ENCODE measurements around the gene NLRC3. TPM values are rescaled to one million over a fixed set of nuclear protein-coding genes. Genes with fewer than 3 reads are reported as not detected.

NLRC3 gene
- total RNA-seq, 1 donor from 2014 or later, result 0.34 TPM

- TF ChIP-seq, protein P1, sequence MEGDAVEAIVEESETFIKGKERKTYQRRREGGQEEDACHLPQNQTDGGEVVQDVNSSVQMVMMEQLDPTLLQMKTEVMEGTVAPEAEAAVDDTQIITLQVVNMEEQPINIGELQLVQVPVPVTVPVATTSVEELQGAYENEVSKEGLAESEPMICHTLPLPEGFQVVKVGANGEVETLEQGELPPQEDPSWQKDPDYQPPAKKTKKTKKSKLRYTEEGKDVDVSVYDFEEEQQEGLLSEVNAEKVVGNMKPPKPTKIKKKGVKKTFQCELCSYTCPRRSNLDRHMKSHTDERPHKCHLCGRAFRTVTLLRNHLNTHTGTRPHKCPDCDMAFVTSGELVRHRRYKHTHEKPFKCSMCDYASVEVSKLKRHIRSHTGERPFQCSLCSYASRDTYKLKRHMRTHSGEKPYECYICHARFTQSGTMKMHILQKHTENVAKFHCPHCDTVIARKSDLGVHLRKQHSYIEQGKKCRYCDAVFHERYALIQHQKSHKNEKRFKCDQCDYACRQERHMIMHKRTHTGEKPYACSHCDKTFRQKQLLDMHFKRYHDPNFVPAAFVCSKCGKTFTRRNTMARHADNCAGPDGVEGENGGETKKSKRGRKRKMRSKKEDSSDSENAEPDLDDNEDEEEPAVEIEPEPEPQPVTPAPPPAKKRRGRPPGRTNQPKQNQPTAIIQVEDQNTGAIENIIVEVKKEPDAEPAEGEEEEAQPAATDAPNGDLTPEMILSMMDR (conservative IDR thresholded peaks at IDR 0.05), result no peak
These were observed 34.4 kb downstream of the NLRC3 start for GRCh38 chr16:3542601-3543373.

DNA sequence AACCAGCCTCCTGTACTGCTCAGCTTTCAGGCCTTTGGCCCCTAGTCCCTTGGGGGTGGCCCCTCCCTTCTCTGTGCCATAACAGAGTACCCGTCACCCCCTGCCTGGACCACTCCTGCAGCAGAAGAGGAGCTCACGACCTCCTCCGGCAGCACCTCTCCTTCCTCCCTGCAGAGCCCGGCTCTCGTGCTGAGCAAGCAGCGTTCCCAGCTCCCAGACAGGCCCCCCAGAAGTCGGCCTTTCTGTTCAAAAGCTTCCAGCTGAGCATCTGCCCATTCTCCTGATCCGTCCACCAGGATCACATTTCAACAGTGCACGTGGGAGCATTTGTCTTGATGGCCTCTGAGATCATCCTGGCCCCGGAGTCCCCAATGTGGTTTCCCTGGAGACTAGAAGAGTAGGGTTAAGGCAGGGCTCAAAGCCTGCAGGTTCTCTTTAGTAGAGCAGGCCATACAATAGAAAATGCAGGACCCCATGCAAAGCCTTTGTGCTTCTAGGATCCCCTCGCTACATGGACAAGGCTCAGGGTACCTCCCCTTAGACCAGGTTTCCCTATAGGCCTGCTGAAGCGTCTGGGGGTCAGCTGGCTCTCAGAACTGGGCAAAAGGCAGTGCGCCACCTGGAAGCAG is 35.6 kb downstream of the NLRC3 start:
- no peak for DNase-seq (ENCODE audit: extremely low spot score, unreplicated experiment)
- Mint-ChIP-seq H3K36me3 (peaks cover 3% of the 10 kb centered on the region), H3K4me3 (no peak overlapping the region), H3K27me3 (no peaks in the 10 kb centered on the region), H3K27ac (no peak overlapping the region), H3K9me3 (no peaks in the 10 kb centered on the region), H3K4me1 (ENCODE audit: unreplicated experiment) (no peaks in the 10 kb centered on the region)
- TF ChIP-seq, protein P1 (conservative IDR thresholded peaks at IDR 0.05), result no peak

More at GRCh38 chr16:3542601-3543373, 34.4 kb downstream of the NLRC3 start:
- Mint-ChIP-seq H3K27ac (no peak overlapping the region), H3K27me3 (no peaks in the 10 kb centered on the region), H3K9me3 (no peaks in the 10 kb centered on the region), H3K4me1 (ENCODE audit: unreplicated experiment) (no peaks in the 10 kb centered on the region), H3K36me3 (peaks cover 3% of the 10 kb centered on the region), H3K4me3 (no peak overlapping the region)
- no peak for DNase-seq (ENCODE audit: extremely low spot score, unreplicated experiment)

- Mint-ChIP-seq H3K4me3 (no peak overlapping the region), H3K4me1 (ENCODE audit: unreplicated experiment) (no peaks in the 10 kb centered on the region), H3K27ac (no peak overlapping the region), H3K36me3 (peaks cover 22% of the 10 kb centered on the region), H3K9me3 (no peaks in the 10 kb centered on the region), H3K27me3 (no peaks in the 10 kb centered on the region)
- TF ChIP-seq, protein P1 (conservative IDR thresholded peaks at IDR 0.05), result no peak
- DNase-seq (ENCODE audit: extremely low spot score, unreplicated experiment), result no peak
These were observed 39.0 kb downstream of the NLRC3 start for GRCh38 chr16:3538222-3538621.

DNA sequence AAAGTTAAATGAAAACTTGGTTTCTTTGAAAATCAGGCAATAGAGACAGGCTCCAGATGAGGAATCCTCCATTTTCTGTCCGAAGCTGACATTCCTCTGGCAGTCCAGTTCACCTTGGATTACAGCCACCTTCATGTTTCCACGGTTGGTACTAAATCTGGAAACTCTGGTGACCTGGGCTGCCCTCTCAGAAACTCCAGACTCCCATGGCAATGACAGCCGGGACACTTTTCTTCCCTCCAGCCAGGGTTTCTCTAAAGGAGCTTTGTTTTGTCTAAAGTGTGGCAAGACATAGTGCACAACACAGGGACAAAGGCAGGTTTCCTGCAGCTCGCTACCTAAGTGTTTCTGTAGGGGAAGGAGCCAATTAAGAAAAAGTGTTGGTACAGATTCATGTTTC is 40.4 kb downstream of the NLRC3 start:
- Mint-ChIP-seq H3K27ac (no peak overlapping the region), H3K9me3 (no peaks in the 10 kb centered on the region), H3K36me3 (peaks cover 22% of the 10 kb centered on the region), H3K27me3 (no peaks in the 10 kb centered on the region), H3K4me3 (no peak overlapping the region), H3K4me1 (ENCODE audit: unreplicated experiment) (no peaks in the 10 kb centered on the region)
- TF ChIP-seq, protein P1 (conservative IDR thresholded peaks at IDR 0.05), result no peak
- DNase-seq (ENCODE audit: extremely low spot score, unreplicated experiment), result no peak

DNA sequence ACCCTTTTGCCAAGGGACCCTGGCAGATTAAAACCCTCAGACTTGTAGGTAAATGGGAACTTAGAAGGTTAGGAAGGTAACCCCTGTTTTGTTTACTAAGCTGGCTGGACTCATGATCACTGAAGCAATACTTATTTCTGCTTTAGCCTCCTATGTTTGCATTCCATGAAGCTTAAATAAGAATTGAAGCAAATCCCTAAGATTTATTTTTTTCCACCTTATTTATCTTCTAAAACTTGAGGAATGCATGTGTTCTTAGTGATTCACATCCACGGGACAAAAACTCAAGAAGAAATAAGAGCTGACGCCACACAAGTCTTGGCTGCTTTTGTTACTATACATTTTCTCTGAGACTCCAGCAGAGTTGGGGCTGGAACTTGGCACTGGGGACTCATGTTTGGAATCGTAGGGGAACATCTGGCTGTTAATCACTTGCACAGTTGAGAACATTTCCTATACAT is 40.9 kb downstream of the NLRC3 start:
- H3K9me3 Mint-ChIP-seq, result no peaks in the 10 kb centered on the region
- H3K4me3 Mint-ChIP-seq, result no peak overlapping the region
- no peak overlapping the region for H3K27ac Mint-ChIP-seq
- no peaks in the 10 kb centered on the region for H3K27me3 Mint-ChIP-seq
- TF ChIP-seq, protein P1 (conservative IDR thresholded peaks at IDR 0.05), result no peak
- DNase-seq (ENCODE audit: extremely low spot score, unreplicated experiment), result no peak
- peaks cover 22% of the 10 kb centered on the region for H3K36me3 Mint-ChIP-seq
- no peaks in the 10 kb centered on the region for H3K4me1 Mint-ChIP-seq (ENCODE audit: unreplicated experiment)
